ENCODE measurements around the gene KANSL3. TPM values are rescaled to one million over a fixed set of nuclear protein-coding genes. Genes with fewer than 3 reads are reported as not detected.

KANSL3 gene
- total and polyA plus RNA-seq, 2 experiments from 2014 or later = 8.9 to 31.4 TPM

DNA sequence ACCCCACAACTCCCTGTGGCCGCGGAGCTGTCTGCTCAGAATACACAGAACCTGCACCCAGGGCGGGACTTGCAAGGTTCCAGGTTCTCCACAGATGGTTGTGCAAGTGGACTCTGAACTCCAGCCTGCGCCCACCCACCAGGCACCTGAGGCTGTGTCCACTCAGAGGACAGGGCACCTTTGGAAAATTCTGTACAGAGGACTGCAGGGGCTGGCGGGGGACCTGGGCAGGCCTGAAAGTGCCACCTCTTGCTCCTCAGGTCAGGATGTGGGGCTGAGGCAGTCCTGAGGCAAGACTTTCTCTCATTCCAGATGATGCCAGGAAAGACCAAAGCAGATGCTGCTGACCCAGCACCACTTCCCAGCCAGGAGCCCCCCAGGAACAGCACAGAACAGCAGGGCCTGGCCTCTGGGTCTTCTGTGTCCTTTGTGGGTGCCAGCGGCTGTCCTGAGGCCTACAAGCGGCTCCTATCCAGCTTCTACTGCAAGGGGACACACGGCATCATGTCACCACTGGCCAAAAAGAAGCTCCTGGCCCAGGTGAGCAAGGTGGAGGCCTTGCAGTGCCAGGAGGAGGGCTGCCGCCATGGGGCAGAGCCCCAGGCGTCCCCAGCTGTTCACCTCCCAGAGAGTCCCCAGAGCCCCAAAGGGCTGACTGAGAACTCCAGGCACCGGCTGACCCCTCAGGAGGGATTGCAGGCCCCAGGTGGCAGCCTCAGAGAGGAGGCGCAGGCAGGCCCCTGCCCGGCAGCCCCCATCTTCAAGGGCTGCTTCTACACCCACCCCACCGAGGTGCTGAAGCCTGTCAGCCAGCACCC is 87.1 kb downstream of the KANSL3 start:
- Mint-ChIP-seq H3K9me3 (peaks cover 2% of the 10 kb centered on the region; the same call in 2 of the 3 replicates), H3K4me3 (no peak overlapping the region), H3K27ac (no peak overlapping the region), H3K36me3 (ENCODE audit: low read depth) (peaks cover 5% of the 10 kb centered on the region), H3K27me3 (ENCODE audit: insufficient read depth, low read depth, poor library complexity) (peaks cover 12% of the 10 kb centered on the region), H3K4me1 (peaks cover 31% of the 10 kb centered on the region)
- TF ChIP-seq, protein P1, sequence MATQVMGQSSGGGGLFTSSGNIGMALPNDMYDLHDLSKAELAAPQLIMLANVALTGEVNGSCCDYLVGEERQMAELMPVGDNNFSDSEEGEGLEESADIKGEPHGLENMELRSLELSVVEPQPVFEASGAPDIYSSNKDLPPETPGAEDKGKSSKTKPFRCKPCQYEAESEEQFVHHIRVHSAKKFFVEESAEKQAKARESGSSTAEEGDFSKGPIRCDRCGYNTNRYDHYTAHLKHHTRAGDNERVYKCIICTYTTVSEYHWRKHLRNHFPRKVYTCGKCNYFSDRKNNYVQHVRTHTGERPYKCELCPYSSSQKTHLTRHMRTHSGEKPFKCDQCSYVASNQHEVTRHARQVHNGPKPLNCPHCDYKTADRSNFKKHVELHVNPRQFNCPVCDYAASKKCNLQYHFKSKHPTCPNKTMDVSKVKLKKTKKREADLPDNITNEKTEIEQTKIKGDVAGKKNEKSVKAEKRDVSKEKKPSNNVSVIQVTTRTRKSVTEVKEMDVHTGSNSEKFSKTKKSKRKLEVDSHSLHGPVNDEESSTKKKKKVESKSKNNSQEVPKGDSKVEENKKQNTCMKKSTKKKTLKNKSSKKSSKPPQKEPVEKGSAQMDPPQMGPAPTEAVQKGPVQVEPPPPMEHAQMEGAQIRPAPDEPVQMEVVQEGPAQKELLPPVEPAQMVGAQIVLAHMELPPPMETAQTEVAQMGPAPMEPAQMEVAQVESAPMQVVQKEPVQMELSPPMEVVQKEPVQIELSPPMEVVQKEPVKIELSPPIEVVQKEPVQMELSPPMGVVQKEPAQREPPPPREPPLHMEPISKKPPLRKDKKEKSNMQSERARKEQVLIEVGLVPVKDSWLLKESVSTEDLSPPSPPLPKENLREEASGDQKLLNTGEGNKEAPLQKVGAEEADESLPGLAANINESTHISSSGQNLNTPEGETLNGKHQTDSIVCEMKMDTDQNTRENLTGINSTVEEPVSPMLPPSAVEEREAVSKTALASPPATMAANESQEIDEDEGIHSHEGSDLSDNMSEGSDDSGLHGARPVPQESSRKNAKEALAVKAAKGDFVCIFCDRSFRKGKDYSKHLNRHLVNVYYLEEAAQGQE (IDR thresholded peaks at IDR 0.05; ENCODE audit: unreplicated experiment) = no peak
- no peak for TF ChIP-seq EZH2phosphoT487 (IDR thresholded peaks at IDR 0.05; ENCODE audit: unreplicated experiment)
- no peak for TF ChIP-seq ETS1 (IDR thresholded peaks at IDR 0.05)
- TF ChIP-seq POLR2AphosphoS5 (IDR thresholded peaks at IDR 0.05; ENCODE audit: low read depth) = no peak
- Histone ChIP-seq H4K20me1 (replicated peaks; ENCODE audit: insufficient read depth) (no peaks in the 10 kb centered on the region), H3F3A (replicated peaks; ENCODE audit: low read depth) (peaks cover 8% of the 10 kb centered on the region; the same call in 1 of the 2 replicates), H3K27me3 (ENCODE audit: insufficient read depth) (no peaks in the 10 kb centered on the region), H3K4me2 (0 out of 2 replicates have a peak overlapping the region, but pooled peaks have one; percentile 57), H3K4me3 (no peak overlapping the region), H3K36me3 (ENCODE audit: insufficient read depth) (no peaks in the 10 kb centered on the region), H3K4me1 (ENCODE audit: insufficient read depth) (peaks cover 11% of the 10 kb centered on the region), H3K9me2 (ENCODE audit: insufficient read depth) (peaks cover 6% of the 10 kb centered on the region; the same call in 1 of the 2 replicates), H2AFZ (no peak overlapping the region), H3K79me2 (replicated peaks; ENCODE audit: insufficient read depth) (no peaks in the 10 kb centered on the region), H3K27ac (ENCODE audit: low read depth) (no peak overlapping the region)
- ATAC-seq (no peak), DNase-seq (ENCODE audit: low spot score) (no peak)

- Histone ChIP-seq H3K9me2 (ENCODE audit: insufficient read depth) (peaks cover 10% of the 10 kb centered on the region; the same call in 1 of the 2 replicates), H3K79me2 (replicated peaks; ENCODE audit: insufficient read depth) (no peaks in the 10 kb centered on the region), H3K4me1 (ENCODE audit: insufficient read depth) (peaks cover 11% of the 10 kb centered on the region), H3K27me3 (ENCODE audit: insufficient read depth) (no peaks in the 10 kb centered on the region), H3K4me3 (peak overlapping the region; percentile 41; the same call in 1 of the 2 replicates), H3F3A (replicated peaks; ENCODE audit: low read depth) (peaks cover 8% of the 10 kb centered on the region; the same call in 1 of the 2 replicates), H3K27ac (ENCODE audit: low read depth) (no peak overlapping the region), H2AFZ (peak overlapping the region; percentile 72), H3K36me3 (ENCODE audit: insufficient read depth) (no peaks in the 10 kb centered on the region), H3K4me2 (peak overlapping the region; percentile 57; the same call in 1 of the 2 replicates), H4K20me1 (replicated peaks; ENCODE audit: insufficient read depth) (no peaks in the 10 kb centered on the region)
- DNase-seq (ENCODE audit: low spot score) (peak; percentile 95), ATAC-seq (peak; percentile 60)
- no peak overlapping the region for H3K4me3 Mint-ChIP-seq
- H3K4me1 Mint-ChIP-seq = peaks cover 30% of the 10 kb centered on the region
- no peak overlapping the region for H3K27ac Mint-ChIP-seq
- peaks cover 8% of the 10 kb centered on the region; the same call in 2 of the 3 replicates for H3K9me3 Mint-ChIP-seq
- peaks cover 9% of the 10 kb centered on the region for H3K27me3 Mint-ChIP-seq (ENCODE audit: insufficient read depth, low read depth, poor library complexity)
- H3K36me3 Mint-ChIP-seq (ENCODE audit: low read depth) = peaks cover 11% of the 10 kb centered on the region
- TF ChIP-seq EZH2phosphoT487 (IDR thresholded peaks at IDR 0.05; ENCODE audit: unreplicated experiment) = no peak
- 0 out of 2 replicates have a peak, but pooled peaks have one; percentile 55 for TF ChIP-seq ZNF114 (CRISPR knock-in tag; IDR thresholded peaks at IDR 0.05)
- TF ChIP-seq, protein P2, sequence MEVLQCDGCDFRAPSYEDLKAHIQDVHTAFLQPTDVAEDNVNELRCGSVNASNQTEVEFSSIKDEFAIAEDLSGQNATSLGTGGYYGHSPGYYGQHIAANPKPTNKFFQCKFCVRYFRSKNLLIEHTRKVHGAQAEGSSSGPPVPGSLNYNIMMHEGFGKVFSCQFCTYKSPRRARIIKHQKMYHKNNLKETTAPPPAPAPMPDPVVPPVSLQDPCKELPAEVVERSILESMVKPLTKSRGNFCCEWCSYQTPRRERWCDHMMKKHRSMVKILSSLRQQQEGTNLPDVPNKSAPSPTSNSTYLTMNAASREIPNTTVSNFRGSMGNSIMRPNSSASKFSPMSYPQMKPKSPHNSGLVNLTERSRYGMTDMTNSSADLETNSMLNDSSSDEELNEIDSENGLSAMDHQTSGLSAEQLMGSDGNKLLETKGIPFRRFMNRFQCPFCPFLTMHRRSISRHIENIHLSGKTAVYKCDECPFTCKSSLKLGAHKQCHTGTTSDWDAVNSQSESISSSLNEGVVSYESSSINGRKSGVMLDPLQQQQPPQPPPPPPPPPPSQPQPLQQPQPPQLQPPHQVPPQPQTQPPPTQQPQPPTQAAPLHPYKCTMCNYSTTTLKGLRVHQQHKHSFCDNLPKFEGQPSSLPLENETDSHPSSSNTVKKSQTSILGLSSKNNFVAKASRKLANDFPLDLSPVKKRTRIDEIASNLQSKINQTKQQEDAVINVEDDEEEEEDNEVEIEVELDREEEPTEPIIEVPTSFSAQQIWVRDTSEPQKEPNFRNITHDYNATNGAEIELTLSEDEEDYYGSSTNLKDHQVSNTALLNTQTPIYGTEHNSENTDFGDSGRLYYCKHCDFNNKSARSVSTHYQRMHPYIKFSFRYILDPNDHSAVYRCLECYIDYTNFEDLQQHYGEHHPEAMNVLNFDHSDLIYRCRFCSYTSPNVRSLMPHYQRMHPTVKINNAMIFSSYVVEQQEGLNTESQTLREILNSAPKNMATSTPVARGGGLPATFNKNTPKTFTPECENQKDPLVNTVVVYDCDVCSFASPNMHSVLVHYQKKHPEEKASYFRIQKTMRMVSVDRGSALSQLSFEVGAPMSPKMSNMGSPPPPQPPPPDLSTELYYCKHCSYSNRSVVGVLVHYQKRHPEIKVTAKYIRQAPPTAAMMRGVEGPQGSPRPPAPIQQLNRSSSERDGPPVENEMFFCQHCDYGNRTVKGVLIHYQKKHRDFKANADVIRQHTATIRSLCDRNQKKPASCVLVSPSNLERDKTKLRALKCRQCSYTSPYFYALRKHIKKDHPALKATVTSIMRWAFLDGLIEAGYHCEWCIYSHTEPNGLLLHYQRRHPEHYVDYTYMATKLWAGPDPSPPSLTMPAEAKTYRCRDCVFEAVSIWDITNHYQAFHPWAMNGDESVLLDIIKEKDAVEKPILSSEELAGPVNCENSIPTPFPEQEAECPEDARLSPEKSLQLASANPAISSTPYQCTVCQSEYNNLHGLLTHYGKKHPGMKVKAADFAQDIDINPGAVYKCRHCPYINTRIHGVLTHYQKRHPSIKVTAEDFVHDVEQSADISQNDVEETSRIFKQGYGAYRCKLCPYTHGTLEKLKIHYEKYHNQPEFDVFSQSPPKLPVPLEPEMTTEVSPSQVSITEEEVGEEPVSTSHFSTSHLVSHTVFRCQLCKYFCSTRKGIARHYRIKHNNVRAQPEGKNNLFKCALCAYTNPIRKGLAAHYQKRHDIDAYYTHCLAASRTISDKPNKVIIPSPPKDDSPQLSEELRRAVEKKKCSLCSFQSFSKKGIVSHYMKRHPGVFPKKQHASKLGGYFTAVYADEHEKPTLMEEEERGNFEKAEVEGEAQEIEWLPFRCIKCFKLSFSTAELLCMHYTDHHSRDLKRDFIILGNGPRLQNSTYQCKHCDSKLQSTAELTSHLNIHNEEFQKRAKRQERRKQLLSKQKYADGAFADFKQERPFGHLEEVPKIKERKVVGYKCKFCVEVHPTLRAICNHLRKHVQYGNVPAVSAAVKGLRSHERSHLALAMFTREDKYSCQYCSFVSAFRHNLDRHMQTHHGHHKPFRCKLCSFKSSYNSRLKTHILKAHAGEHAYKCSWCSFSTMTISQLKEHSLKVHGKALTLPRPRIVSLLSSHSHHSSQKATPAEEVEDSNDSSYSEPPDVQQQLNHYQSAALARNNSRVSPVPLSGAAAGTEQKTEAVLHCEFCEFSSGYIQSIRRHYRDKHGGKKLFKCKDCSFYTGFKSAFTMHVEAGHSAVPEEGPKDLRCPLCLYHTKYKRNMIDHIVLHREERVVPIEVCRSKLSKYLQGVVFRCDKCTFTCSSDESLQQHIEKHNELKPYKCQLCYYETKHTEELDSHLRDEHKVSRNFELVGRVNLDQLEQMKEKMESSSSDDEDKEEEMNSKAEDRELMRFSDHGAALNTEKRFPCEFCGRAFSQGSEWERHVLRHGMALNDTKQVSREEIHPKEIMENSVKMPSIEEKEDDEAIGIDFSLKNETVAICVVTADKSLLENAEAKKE (CRISPR knock-in tag; IDR thresholded peaks at IDR 0.05) = no peak
- TF ChIP-seq ZNF331 (CRISPR knock-in tag; IDR thresholded peaks at IDR 0.05; ENCODE audit: low read depth) = no peak; the same call in 1 of the 2 replicates
Measured at GRCh38 chr2:96549967-96550786, 87.9 kb downstream of the KANSL3 start.
